GM12801 (cell line): ENCODE measurements around the gene EDC3.

ENCODE experiments used
- TF ChIP-seq, protein P1 (sequence below): IDR thresholded peaks from one replicate; pipeline ENCODE4 v1.5.1; 2011; ENCODE audit warnings: control low read depth; ENCODE audit not compliant: insufficient read length; ENCODE audit errors: extremely low read depth

EDC3 gene

DNA sequence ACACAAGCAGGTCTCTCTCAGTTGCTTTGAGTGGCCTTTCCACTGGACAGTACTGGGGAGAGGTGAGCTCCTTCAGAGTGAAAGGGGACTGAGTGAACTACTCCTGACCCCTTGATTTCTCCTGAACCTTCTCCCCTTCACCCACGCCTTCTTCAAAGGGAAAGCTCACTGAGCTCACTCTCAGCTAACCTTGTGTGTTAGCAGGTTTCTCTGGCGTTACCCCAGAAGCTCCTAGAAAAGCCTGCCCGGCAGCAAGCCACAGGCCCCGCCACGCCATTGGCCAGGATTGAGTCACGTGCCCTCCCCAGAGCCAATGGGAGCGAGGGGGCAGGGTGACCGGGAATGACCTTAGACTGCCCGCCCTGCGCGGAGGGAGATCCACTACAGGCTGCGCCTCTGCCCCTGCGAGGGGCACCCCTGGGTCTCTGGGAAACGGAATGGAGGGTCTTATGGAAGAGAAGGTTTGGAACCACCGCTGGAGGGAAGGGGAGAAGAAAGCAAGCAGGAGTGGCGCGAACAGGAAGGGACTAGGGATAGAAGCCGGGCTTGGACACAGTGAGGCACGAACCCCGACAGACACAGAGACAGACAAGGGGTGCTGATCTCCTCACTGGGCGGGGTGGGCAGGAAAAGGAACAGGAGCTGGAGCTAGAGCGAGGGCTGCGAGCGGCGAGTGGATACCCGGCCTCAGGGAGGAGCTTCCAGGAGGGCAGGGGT, 97.5 kb downstream of the EDC3 start:
- TF ChIP-seq, protein P1, sequence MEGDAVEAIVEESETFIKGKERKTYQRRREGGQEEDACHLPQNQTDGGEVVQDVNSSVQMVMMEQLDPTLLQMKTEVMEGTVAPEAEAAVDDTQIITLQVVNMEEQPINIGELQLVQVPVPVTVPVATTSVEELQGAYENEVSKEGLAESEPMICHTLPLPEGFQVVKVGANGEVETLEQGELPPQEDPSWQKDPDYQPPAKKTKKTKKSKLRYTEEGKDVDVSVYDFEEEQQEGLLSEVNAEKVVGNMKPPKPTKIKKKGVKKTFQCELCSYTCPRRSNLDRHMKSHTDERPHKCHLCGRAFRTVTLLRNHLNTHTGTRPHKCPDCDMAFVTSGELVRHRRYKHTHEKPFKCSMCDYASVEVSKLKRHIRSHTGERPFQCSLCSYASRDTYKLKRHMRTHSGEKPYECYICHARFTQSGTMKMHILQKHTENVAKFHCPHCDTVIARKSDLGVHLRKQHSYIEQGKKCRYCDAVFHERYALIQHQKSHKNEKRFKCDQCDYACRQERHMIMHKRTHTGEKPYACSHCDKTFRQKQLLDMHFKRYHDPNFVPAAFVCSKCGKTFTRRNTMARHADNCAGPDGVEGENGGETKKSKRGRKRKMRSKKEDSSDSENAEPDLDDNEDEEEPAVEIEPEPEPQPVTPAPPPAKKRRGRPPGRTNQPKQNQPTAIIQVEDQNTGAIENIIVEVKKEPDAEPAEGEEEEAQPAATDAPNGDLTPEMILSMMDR: no peak

GRCh38 chr15:74595271-74595670, 100.6 kb downstream of the EDC3 start:
- TF ChIP-seq, protein P1: no peak

- TF ChIP-seq, protein P1: no peak
Observed at GRCh38 chr15:74594455-74594854, 101.4 kb downstream of the EDC3 start.

DNA sequence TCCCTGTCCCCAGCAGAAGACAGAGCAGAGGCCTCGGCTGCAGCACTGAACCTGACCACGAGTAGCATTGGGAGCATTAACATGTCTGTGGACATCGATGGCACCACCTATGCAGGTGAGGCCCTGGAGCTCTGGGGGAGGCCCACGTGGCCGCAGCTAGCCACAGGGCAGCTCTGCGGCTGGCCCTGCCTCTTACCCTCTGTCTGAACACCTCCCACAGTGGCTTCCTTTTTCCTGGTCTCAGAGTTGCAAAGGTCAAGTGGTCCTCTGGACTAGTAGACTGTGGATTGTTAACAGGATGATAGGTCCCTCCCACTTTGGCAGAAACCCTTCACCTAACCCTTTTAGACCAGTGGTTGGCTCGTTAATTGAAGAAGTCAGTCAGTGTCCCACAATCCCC, 102.7 kb downstream of the EDC3 start:
- TF ChIP-seq, protein P1: no peak

GRCh38 chr15:74592222-74592621, 103.6 kb downstream of the EDC3 start:
- TF ChIP-seq, protein P1: no peak

DNA sequence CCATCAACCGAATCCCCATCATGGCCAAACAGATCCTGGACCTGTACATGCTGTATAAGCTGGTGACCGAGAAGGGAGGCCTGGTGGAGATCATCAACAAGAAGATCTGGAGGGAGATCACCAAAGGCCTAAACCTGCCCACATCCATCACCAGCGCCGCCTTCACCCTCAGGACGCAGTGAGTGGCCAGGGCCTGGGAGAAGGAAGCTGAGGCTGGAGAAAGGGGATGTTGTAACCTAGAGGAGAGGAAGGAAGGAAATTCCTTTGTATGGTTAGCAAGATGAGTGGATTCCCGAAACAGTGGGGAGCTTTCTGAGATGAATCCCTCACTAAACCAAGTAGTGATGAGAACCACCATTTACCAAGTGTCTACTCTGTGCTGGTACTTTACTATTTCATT, 106.0 kb downstream of the EDC3 start:
- TF ChIP-seq, protein P1: no peak

- TF ChIP-seq, protein P1: no peak
Observed at GRCh38 chr15:74585857-74586256, 110.0 kb downstream of the EDC3 start.
